Activated naive CD8-positive, alpha-beta T cell treated with anti-CD3 and anti-CD28 coated beads, Interleukin-2, amount 50 U/mL, for 24 hours (primary cell): ENCODE results near the gene DTWD2.
"Not testable (repeated sequence)": the region's sequence is repeated elsewhere in the genome, so short reads cannot be mapped to it uniquely, and the experiment has no call there.

Experiments
- ATAC-seq: fragments of 150-1000 bp; cut with Tn5 transposase; one replicate; pipeline ENCODE4 v1.10.0; 2021
- DNase-seq: peaks from one replicate; pipeline ENCODE4 v3.0.0; 2021
- H3K27ac Mint-ChIP-seq: one replicate; pipeline ENCODE4 v1.8.0; 2021; ENCODE audit warnings: mild to moderate bottlenecking, mixed read lengths
- H3K27me3 Mint-ChIP-seq: one replicate; pipeline ENCODE4 v1.8.0; 2021; ENCODE audit warnings: mixed read lengths
- H3K36me3 Mint-ChIP-seq: one replicate; pipeline ENCODE4 v1.8.0; 2021; ENCODE audit warnings: low read depth, mixed read lengths
- H3K4me1 Mint-ChIP-seq: one replicate; pipeline ENCODE4 v1.8.0; 2021; ENCODE audit warnings: mixed read lengths
- H3K4me3 Mint-ChIP-seq: one replicate; pipeline ENCODE4 v1.8.0; 2021; ENCODE audit warnings: mild to moderate bottlenecking, moderate library complexity, mixed read lengths
- H3K9me3 Mint-ChIP-seq: one replicate; pipeline ENCODE4 v1.8.0; 2021; ENCODE audit warnings: mixed read lengths

The DTWD2 gene

DNA sequence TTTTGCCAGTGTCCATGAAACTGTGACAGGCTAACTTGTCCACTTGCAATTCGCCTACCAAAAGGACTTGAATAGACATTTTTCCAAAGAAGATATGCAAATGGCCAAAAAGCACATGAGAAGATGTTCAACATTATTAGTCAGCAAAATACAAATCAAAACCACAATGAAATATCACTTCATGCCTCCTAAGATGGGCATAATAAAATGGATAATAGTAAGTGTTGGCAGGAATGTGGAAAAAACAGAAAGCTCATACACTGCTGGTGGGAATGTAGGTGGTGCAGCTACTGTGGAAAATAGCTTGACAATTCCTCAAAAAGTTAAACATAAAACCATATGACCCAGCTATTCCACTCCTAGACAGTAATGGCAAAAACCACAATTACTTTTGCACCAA lies 7.9 kb downstream of the DTWD2 start:
- Mint-ChIP-seq H3K4me3 (no peak overlapping the region), H3K27me3 (no peaks in the 10 kb centered on the region), H3K36me3 (peaks cover 18% of the 10 kb centered on the region), H3K9me3 (peaks cover 19% of the 10 kb centered on the region), H3K27ac (no peak overlapping the region), H3K4me1 (peaks cover 6% of the 10 kb centered on the region)
- ATAC-seq (no peak), DNase-seq (no peak)

DNA sequence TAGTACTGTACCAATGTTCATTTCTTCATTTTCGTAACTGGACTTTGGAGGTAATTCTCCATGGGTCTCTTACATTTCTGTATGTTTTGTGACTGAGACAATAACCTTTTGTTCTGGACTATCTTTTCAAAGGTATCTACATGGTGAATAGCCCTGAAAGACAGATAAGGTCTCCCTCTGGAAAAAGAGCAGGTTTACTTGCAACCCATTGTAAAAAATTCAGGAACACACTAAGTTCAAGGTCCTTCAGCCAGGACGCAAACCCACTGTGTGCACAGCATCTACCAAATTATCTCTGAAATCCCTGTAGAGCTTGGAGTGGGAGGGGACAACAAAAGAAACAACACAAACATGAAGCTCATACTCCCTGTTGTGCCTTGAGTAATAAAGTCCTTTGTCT lies 8.3 kb downstream of the DTWD2 start:
- peaks cover 20% of the 10 kb centered on the region for H3K36me3 Mint-ChIP-seq
- peaks cover 22% of the 10 kb centered on the region for H3K9me3 Mint-ChIP-seq
- no peak overlapping the region for H3K4me3 Mint-ChIP-seq
- DNase-seq (no peak), ATAC-seq (no peak)
- no peaks in the 10 kb centered on the region for H3K27me3 Mint-ChIP-seq
- H3K27ac Mint-ChIP-seq, result no peak overlapping the region
- peaks cover 4% of the 10 kb centered on the region for H3K4me1 Mint-ChIP-seq

DNA sequence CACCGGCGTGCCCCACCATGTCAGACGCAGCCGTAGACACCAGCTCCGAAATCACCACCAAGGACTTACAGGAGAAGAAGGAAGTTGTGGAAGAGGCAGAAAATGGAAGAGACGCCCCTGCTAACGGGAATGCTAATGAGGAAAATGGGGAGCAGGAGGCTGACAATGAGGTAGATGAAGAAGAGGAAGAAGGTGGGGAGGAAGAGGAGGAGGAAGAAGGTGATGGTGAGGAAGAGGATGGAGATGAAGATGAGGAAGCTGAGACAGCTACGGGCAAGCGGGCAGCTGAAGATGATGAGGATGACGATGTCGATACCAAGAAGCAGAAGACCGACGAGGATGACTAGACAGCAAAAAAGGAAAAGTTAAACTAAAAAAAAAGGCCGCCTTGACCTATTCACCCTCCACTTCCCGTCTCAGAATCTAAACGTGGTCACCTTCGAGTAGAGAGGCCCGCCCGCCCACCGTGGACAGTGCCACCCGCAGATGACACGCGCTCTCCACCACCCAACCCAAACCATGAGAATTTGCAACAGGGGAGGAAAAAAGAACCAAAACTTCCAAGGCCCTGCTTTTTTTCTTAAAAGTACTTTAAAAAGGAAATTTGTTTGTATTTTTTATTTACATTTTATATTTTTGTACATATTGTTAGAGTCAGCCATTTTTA lies 14.4 kb downstream of the DTWD2 start:
- Mint-ChIP-seq H3K36me3 (peaks cover 21% of the 10 kb centered on the region), H3K9me3 (peaks cover 24% of the 10 kb centered on the region)
- not testable (repeated sequence) for H3K27ac Mint-ChIP-seq, H3K4me1 Mint-ChIP-seq, ATAC-seq, H3K27me3 Mint-ChIP-seq, DNase-seq, H3K4me3 Mint-ChIP-seq

DNA sequence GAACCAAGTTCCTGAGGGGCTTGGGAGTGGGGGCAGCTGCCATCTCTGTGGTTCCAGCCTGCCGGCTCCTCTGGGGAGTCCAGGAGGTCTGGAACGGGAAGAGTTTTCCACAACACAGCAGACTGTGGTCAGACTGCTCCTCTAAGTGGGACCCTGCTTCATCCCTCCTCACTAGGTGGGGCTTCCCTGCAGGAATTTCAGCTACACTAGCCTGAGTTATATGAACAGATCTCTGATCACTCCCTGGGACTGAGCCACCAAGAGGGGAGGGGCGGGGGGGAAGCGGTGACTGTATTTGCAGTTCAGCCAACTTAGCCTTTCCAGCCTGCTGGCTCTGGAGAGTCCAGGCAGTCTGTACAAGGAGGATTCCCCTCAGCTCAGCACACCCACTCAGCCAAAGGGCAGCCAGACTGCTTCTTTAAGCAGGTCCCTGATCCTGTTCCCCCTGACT lies 19.4 kb downstream of the DTWD2 start:
- Mint-ChIP-seq H3K4me1 (peaks cover 3% of the 10 kb centered on the region), H3K9me3 (no peaks in the 10 kb centered on the region), H3K4me3 (no peak overlapping the region), H3K36me3 (peaks cover 6% of the 10 kb centered on the region), H3K27ac (no peak overlapping the region), H3K27me3 (no peaks in the 10 kb centered on the region)
- ATAC-seq, result no peak
- DNase-seq, result no peak

DNA sequence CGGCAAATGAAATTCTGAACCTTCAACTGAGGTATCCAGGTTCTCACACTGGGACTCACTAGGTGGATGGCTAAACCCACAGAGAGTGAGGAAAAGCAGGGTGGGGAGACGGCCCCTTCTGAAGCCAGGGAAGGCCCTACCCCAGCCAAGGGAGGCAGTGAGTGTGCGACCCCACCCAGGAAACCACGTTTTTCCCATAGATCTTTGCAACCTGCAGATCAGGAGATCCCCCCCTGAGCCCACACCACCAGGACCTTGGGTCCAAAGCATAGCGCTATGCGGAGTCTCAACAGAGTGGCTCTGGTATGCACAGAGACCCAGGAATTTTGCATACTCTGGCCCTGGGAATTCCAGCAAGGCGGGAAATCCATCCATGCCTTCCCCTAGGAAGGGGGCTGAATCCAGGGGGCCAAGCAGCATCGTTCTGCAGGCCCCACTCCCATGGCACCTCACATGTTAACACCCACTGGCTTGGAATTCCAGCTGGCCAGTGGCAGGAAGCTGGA lies 19.9 kb downstream of the DTWD2 start:
- no peak overlapping the region for H3K27ac Mint-ChIP-seq
- ATAC-seq (no peak), DNase-seq (no peak)
- no peaks in the 10 kb centered on the region for H3K27me3 Mint-ChIP-seq
- H3K9me3 Mint-ChIP-seq, result no peaks in the 10 kb centered on the region
- H3K4me1 Mint-ChIP-seq, result peaks cover 3% of the 10 kb centered on the region
- H3K4me3 Mint-ChIP-seq, result no peak overlapping the region
- H3K36me3 Mint-ChIP-seq, result peaks cover 5% of the 10 kb centered on the region

DNA sequence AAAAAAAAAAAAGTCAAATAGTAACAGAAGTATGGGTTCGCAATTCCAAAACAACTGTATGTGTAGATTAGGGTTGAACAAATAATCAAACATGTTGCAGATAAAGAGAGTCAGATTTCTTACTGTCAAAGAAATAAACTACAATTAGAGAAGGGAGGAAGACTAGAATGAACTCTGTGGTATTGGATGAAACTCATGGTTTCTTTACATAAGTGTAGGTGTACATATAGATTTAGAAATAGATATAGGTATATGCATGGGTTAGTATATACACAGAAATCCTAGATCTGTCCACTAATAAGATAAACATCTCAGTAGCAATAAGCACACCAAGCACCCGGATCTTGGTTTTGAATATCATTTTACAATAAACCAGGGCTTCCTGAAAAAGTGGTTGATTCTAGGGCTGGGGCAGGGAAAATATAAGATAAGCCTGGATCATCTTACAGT lies 21.3 kb downstream of the DTWD2 start:
- Mint-ChIP-seq H3K27me3 (no peaks in the 10 kb centered on the region), H3K36me3 (peaks cover 3% of the 10 kb centered on the region), H3K4me1 (peaks cover 3% of the 10 kb centered on the region), H3K9me3 (no peaks in the 10 kb centered on the region), H3K27ac (no peak overlapping the region), H3K4me3 (no peak overlapping the region)
- no peak for DNase-seq
- ATAC-seq, result no peak

DNA sequence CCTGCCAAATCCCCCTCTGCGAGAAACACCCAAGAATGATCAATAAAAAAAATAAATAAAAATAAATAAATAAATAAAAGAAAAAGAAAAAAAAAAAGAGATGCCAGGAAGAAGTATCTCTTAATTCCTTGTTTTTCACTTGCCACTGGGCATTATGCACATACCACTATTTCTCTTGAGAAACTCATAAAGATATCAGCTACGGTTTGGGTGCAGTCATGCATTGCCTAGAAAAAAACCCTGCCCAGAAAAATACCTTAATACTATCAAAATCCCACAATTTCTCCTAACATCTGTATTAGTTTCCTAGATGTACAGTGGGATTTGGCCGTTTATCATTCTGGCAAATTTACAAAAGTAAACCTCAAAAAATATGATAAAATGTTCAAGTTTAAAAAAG lies 22.5 kb downstream of the DTWD2 start:
- H3K36me3 Mint-ChIP-seq, result peaks cover 3% of the 10 kb centered on the region
- no peaks in the 10 kb centered on the region for H3K9me3 Mint-ChIP-seq
- H3K27me3 Mint-ChIP-seq, result no peaks in the 10 kb centered on the region
- no peak overlapping the region for H3K27ac Mint-ChIP-seq
- ATAC-seq (no peak), DNase-seq (no peak)
- H3K4me1 Mint-ChIP-seq, result peaks cover 3% of the 10 kb centered on the region
- no peak overlapping the region for H3K4me3 Mint-ChIP-seq

DNA sequence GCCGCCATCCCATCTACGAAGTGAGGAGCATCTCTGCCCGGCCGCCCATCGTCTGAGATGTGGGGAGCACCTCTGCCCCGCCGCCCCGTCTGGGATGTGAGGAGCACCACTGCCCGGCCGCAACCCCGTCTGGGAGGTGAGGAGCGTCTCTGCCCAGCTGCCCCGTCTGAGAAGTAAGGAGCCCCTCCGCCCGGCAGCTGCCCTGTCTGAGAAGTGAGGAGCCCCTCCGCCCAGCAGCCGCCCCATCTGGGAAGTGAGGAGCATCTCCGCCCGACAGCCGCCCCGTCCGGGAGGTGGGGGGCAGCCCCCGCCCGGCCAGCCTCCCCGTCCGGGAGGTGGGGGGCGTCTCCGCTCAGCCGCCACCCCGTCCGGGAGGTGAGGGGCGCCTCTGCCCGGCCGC lies 23.4 kb downstream of the DTWD2 start:
- H3K27ac Mint-ChIP-seq, H3K4me1 Mint-ChIP-seq, ATAC-seq, H3K9me3 Mint-ChIP-seq, H3K4me3 Mint-ChIP-seq, H3K27me3 Mint-ChIP-seq, DNase-seq, H3K36me3 Mint-ChIP-seq: not testable (repeated sequence)

DNA sequence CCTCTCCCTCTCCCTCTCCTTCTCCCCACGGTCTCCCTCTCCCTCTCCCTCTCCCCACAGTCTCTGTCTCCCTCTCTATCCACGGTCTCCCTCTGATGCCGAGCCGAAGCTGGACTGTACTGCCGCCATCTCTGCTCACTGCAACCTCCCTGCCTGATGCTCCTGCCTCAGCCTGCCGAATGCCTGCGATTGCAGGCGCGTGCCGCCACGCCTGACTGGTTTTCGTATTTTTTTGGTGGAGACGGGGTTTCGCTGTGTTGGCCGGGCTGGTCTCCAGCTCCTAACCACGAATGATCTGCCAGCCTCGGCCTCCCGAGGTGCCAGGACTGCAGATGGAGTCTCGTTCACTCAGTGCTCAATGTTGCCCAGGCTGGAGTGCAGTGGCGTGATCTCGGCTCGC lies 24.0 kb downstream of the DTWD2 start:
- not testable (repeated sequence) for H3K4me3 Mint-ChIP-seq, ATAC-seq, H3K4me1 Mint-ChIP-seq, DNase-seq, H3K27me3 Mint-ChIP-seq, H3K27ac Mint-ChIP-seq, H3K36me3 Mint-ChIP-seq, H3K9me3 Mint-ChIP-seq

DNA sequence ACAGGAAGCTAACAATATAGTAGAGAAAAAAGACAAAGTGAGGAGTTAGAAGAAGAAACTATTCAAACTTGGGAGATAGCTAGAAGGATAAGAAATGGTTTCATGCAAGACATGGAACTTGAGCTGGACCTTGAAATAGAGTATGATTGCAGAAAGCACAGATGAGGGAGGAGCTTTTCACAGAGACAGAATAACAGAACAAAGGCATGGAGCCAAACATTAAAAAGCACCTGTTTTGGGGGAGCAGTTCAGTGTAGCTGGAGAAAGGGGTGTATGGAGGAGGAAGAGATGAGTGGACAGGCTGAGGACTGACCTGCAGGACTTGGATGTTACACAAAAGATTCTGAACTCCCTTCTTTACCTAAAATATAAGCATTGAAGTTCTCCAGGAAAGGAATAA lies 25.2 kb downstream of the DTWD2 start:
- Mint-ChIP-seq H3K27ac (no peak overlapping the region), H3K9me3 (no peaks in the 10 kb centered on the region), H3K4me1 (peaks cover 2% of the 10 kb centered on the region), H3K4me3 (no peak overlapping the region), H3K36me3 (peaks cover 1% of the 10 kb centered on the region), H3K27me3 (no peaks in the 10 kb centered on the region)
- ATAC-seq, result no peak
- no peak for DNase-seq

DNA sequence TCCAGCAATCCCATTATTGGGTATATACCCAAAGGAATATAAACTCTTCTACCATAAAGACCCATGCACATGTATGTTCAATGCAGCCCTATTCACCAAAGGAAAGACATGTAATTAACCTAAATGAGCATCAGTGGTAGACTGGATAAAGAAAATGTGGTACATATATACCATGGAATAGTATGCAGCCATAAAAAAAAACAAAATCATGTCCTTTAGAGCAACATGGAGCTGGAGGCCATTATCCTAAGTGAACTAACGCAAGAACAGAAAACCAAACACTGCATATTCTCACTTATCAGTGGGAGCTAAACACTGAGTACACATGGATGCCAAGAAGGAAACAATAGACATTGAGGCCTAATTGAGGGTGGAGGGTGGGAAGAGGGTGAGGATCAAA lies 27.8 kb downstream of the DTWD2 start:
- DNase-seq (no peak), ATAC-seq (no peak)
- H3K4me1 Mint-ChIP-seq, result no peaks in the 10 kb centered on the region
- peaks cover 1% of the 10 kb centered on the region for H3K36me3 Mint-ChIP-seq
- no peaks in the 10 kb centered on the region for H3K27me3 Mint-ChIP-seq
- H3K27ac Mint-ChIP-seq, result no peak overlapping the region
- H3K9me3 Mint-ChIP-seq, result no peaks in the 10 kb centered on the region
- no peak overlapping the region for H3K4me3 Mint-ChIP-seq

DNA sequence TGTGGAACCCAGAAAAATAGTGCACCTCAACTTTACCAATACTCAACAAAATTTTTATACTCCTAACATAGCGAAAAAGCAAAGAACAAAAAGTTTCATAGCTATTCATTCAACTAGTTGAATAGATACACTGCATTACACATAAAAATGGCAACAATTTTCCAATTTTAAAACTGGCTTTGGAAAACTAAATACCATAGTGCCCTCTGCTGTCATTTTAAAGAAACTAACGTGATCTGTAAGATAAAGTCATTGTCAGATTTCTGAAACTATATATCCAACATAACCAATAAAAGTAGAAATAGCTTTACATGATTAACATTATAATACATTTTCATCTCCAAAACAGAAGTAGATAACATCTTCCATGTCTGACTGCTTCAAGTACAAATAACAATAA lies 31.6 kb downstream of the DTWD2 start:
- Mint-ChIP-seq H3K36me3 (no peaks in the 10 kb centered on the region), H3K4me1 (no peaks in the 10 kb centered on the region), H3K27ac (no peak overlapping the region), H3K4me3 (no peak overlapping the region), H3K9me3 (no peaks in the 10 kb centered on the region), H3K27me3 (no peaks in the 10 kb centered on the region)
- ATAC-seq (no peak), DNase-seq (no peak)

DNA sequence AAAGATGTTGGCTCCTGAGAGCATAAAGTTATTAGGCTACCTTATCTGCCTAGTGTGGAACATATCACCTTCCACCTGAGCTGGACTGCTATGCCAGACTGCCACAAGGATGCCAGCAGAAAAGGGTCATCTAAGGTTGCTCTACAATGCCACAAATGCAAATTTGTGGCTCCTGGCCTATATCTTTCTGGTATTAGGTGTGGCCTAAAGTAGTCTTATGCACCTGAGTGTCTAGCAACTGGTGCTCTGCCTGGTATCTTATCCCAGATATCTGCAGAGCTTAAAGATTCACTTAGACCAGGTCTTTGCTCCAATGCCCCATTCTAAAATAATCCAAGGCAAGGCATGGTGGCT lies 34.7 kb downstream of the DTWD2 start:
- H3K9me3 Mint-ChIP-seq, result no peaks in the 10 kb centered on the region
- DNase-seq (no peak), ATAC-seq (no peak)
- no peak overlapping the region for H3K4me3 Mint-ChIP-seq
- no peaks in the 10 kb centered on the region for H3K4me1 Mint-ChIP-seq
- no peak overlapping the region for H3K27ac Mint-ChIP-seq
- H3K36me3 Mint-ChIP-seq, result no peaks in the 10 kb centered on the region
- no peaks in the 10 kb centered on the region for H3K27me3 Mint-ChIP-seq

DNA sequence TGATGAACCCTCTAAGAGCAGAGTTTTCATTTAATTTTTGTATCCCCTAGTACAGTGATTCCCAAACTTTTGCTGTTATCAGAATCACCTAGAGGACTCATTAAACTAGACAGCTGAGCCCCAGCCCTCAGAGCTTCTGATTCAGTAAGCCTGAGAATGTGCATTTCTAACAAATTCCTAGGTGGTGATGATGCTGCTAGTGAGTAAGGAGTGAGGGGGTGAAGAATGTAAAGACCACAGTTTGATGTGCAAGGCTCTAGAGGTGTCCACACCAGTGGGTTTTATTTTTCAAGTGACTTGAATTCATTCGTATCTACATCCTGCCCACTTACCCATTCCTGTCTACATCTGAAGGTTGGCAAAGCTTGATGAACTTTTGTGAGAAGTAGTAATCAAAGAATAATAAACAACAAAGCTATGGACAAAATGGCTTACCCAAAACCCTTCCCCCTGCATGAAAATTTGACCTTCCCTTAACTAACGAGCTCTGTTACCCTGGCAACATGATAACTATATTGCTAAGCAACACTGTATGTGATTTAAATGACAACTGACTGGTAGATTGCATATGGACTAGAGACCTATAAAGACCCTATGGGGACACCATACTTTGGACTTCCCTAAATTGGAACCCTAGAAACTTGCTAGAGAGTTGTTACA lies 35.2 kb downstream of the DTWD2 start:
- H3K27ac Mint-ChIP-seq, result no peak overlapping the region
- H3K9me3 Mint-ChIP-seq, result no peaks in the 10 kb centered on the region
- DNase-seq (no peak), ATAC-seq (no peak)
- no peak overlapping the region for H3K4me3 Mint-ChIP-seq
- H3K27me3 Mint-ChIP-seq, result no peaks in the 10 kb centered on the region
- no peaks in the 10 kb centered on the region for H3K36me3 Mint-ChIP-seq
- H3K4me1 Mint-ChIP-seq, result no peaks in the 10 kb centered on the region

DNA sequence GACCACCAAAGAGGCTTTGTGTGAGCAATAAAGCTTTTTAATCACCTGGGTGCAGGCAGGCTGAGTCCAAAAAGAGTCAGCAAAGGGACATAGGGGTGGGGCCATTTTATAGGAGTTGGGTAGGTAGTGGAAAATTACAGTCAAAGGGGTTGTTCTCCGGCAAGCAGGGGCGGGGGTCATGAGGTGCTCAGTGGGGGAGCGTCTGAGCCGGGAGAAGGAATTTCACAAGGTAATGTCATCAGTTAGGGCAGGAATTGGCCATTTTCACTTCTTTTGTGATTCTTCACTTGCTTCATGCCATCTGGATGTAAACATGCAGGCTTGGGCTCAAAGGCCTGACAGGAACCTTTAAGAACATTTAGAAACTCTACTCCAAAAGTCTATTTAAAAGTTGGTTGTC lies 36.0 kb downstream of the DTWD2 start:
- H3K36me3 Mint-ChIP-seq, H3K9me3 Mint-ChIP-seq, DNase-seq, H3K27ac Mint-ChIP-seq, H3K4me3 Mint-ChIP-seq, H3K27me3 Mint-ChIP-seq, ATAC-seq, H3K4me1 Mint-ChIP-seq: not testable (repeated sequence)
